GM19395 (cell line): ENCODE results near the gene DNAJB7.
"Not testable (repeated sequence)": the region's sequence is repeated elsewhere in the genome, so short reads cannot be mapped to it uniquely, and the experiment has no call there.

Experiments
- ATAC-seq: cut with Tn5 transposase; IDR thresholded peaks from one replicate; pipeline ENCODE4 v1.9.1; 2021; ENCODE audit warnings: mild to moderate bottlenecking, moderate library complexity; ENCODE audit not compliant: unreplicated experiment

The DNAJB7 gene

GRCh38 chr22:40862013-40862412 is at the start of gene DNAJB7:
Gene DNAJB7 (minus strand): TSS chr22:40862113. CDS start chr22:40861994, 119 bp downstream.
- no peak for ATAC-seq

DNA sequence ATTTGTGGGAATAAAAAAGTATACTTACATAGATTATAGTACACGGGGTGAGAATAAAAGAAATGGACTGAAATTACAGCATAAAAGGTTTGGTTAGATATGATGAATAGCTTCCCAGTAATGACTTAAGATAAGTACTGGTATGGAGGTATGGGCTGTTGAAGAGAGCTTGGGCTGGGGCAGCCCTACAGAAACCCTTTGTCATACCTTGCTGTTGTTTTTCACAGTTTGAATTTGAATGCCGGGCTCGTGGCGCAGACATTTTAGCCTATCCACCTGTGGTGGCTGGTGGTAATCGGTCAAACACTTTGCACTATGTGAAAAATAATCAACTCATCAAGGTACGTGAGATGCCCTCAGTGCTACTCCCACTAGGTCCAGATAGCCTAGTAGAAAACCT is 47.0 kb upstream of the DNAJB7 start:
- ATAC-seq: no peak

- no peak for ATAC-seq
These were observed 42.2 kb upstream of the DNAJB7 start for GRCh38 chr22:40904101-40904500.

DNA sequence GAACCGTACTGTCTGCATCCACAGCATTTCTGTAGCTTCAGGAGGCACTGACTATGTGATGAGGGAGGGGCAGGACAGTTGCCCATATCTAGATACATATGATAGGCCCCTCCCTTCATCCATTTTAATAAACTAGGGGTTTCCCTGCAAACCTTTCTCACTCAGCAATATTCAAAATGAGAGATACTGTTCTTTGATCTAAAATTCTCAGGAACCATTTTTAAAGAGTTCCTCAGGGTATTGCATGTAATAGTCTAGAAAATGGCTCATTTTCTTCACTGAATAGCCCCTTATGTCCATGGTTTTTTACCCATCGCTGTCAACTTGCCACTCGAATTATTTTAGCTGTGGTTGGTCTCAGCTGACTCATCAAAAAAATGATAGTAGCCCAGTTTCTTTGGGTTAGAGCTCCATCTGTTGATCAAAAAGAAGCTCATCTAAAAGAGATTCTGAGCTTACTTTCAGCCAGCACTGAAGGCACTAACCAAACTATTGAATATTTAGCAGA is 37.0 kb upstream of the DNAJB7 start:
- no peak for ATAC-seq

GRCh38 chr22:40894417-40894816 is 32.5 kb upstream of the DNAJB7 start:
- ATAC-seq: no peak

DNA sequence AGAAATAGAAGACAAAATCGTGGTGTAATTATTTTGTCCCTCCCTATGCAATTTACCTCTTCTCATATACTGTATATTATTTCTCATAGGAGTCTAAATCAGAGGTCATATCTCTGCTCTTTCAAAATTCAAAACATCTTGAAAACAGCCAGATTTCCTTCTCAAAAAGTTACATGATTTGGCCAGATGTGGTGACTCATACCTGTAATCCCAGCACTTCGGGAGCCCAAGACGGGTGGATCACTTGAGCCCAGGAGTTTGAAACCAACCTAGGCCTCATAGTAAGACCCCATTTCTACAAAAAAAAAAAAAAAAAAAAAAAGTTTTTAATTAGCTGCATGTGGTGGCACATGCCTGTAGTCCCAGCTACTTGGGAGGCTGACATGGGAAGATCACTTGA is 29.0 kb upstream of the DNAJB7 start:
- ATAC-seq: no peak

- ATAC-seq: no peak
These were observed 27.2 kb upstream of the DNAJB7 start for GRCh38 chr22:40889116-40889515.

DNA sequence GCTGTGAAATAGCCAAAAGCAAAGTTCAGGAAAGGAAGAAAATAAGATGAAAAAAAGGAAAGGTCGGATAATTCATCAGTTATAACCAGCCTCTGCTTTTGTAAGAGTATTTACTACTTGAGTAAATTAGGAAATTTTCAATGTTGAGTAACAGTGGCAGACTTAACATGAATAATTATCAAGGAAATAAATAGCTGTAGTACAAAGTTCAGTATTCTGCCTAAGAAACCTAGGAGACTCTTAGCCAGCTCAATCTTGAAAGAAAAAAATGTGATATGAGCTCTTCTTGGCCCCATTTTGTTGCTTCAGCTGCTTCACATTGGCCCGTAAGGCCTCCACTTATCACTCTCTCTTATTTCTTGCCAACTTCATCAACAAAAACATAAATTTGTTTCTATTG is 17.0 kb upstream of the DNAJB7 start:
- no peak for ATAC-seq

DNA sequence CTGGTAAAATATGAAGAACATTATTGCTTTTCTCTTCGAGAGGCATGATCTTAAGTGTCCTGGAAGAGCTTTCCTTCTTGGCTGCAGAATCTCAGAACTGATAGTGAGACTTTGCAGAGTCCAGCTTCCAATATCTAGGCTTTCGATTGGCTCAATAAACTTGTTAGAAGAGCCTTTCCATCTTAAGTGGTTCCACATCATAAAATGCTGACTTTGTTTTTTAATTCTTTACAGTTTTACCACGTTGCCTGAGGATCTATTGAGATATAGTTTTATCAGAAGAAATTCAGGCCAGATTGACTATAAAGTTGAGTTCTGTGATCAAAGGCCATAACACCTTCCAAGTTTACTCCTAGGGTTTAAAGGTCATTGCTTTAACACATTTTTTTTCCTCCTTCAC is 15.6 kb upstream of the DNAJB7 start:
- no peak for ATAC-seq

- no peak for ATAC-seq
These were observed 15.0 kb upstream of the DNAJB7 start for GRCh38 chr22:40876907-40877306.

- ATAC-seq: no peak
These were observed 13.2 kb upstream of the DNAJB7 start for GRCh38 chr22:40875111-40875510.

DNA sequence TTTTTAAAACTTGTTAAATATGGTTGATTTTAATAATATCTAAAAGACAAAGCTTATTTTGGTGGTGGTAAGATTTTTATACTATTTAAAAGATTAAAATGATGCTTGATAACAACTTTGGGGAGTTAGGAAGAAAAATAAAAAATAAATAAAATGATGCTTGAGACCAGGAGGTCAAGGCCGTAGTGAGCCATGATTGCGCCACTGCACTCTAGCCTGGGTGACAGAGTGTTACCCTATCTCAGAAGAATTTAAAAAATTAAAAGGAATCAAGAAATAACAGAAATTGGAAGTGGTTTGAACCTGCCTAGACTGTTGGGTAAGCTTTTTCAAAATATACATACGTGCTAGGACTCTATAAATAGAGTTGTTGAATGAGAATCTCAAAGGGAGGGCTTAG is 12.1 kb upstream of the DNAJB7 start:
- ATAC-seq: no peak

GRCh38 chr22:40868379-40868778 is 6.5 kb upstream of the DNAJB7 start:
- ATAC-seq: not testable (repeated sequence)

GRCh38 chr22:40867109-40867508 is 5.2 kb upstream of the DNAJB7 start:
- ATAC-seq: no peak

DNA sequence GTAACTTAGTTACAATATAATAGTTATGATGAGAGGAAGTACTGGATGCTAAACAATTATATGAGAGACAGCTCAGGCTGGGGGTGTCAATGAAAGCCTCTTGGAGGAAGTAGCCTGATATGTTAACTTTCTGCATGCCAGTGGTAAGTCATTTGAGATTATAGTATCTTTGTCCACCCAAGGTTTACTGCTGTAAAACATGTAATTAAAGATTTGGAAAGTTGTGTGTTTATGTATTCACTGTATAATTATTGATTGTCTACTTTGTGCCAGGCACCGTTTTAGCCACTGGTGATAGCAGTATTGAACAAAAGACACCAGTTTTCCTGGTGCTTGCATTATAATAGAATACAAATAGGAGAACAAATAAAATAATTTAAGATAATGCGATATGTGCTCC is 624 bp upstream of the DNAJB7 start:
- no peak for ATAC-seq

DNA sequence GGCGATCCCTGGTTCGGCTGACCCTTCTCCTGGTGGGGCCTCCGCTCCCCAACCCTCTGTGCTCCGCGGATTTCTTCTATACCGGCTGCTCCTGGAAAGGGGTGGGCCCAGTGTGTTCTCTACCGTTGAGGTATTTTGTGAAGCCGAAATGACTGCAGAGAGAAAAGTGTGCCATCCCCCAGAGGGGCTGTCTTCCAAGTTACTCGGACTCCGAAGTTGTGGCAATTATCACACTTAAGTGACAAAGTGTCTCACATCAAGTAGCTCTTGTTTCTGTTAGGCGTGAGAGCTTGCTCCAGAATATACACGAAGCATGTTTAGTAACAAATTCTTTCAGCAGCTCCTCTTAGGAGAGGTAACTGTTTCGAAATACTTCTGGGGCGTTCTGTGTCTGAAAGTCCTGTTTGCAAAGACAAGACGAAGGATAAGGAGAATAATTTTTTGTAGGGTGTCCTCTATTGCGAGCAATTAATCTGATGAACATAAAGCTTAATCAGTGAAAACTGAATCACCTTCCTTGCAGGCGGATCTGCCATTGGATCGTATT is 4.5 kb downstream of the DNAJB7 start:
- no peak for ATAC-seq

DNA sequence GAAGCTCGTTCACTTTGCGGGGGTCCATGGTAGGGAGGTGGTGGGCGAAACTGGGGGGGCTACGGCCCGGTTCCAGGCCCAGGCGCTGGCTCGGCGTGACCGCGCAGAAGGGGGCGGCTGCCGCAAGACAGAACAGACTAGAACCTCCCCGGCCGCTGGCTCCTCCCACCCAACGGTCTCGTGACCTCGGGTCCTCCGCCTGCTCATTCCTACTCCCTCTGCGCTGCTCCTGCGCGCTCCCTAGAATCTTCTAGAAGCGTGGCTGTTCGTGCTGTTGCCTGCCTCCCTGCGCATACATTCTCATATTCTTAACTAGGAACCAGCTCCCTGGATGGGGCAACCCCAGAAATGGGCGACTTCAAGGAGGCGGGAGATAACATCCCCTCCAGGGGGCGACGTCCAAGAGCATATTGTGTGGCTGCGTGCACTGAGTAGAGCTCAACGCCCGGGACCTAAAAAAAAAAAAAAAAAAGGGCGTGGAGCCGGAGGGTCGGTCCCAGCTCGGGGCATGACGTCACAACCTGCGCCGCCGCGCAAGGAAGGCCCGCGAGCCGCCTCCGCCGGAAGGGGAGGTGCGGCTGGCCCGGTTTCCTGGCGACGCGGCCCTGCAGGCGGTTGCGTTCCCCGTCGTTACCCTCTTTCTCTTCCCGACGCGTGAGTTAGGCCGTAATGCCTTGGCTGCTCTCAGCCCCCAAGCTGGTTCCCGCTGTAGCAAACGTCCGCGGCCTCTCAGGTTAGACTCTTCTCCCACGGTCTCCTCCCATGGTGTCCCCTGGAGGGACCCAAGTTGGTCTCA is 5.2 kb downstream of the DNAJB7 start, which contains the start of the genes ST13 and XPNPEP3:
ST13 (minus strand) TSS at position 127 of the 796 bp plus-strand sequence; CDS start at position 28, 99 bp downstream.
XPNPEP3 (plus strand) TSS at position 636 of the 796 bp plus-strand sequence; CDS start at position 670, 34 bp downstream.
- ATAC-seq: peak; percentile 91

- peak; percentile 22 for ATAC-seq
These were observed 5.9 kb downstream of the DNAJB7 start for GRCh38 chr22:40855979-40856512.

DNA sequence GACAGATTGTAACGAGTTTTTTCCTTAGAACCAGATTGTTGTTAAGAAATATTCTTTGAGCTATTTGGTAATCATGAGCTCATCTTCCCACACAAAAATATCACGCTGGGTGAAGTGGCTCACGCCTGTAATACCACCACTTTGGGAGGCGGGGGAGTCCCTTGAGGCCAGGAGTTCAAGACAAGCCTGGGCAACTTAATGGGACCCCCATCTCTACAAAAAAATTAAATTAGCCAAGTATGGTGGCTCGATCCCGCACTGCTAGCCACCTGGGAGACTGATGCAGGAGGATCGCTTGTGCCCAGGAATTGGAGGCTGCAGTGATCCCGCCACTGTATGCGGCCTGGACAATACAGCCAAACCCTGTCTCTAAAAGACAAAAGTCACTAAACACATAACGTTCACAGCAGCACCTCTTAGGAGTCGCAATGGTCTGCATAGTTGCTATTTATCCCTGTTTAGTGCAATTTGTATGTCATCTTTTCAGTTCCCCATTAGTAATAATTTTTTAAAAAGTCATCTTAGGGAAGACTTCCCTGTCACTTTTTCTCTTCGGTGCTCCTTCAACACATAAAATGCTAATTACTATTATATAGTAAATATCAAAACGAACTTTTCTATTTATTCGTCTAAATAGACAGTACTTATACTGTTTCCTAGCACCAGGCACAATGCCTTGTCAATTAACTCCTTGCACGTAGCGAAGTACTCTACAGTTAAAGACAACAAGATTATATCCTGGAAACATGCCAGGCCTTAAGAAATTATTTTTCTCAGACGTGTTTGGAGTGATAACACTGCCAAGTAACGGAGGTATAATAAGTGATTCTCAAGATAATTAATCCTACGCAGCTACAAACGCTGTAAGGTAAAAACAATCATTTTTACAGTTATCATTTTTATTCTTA is 6.6 kb downstream of the DNAJB7 start:
- no peak for ATAC-seq

DNA sequence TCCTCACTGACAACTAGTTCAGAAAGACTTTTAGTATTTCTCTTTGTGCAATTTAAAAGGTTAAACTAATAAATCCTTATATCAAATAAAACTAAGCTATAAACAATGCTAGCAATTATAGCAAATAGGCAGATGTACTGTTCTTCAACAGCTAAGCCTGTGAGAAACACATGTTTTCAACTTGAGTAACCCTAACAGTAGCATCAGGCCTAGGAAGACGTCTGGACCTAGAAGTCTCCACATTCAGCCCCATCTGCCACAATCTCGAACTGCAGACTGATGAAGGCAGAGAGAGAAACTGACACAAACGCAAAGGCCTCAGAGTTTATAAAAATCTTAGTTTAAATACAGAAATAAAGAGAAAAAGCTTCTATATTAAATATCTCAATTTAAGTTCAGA is 8.0 kb downstream of the DNAJB7 start:
- no peak for ATAC-seq

- no peak for ATAC-seq
These were observed 8.6 kb downstream of the DNAJB7 start for GRCh38 chr22:40853333-40853732.
